CD14-positive monocyte (primary cell): ENCODE results near the gene AKT1S1. TPM values are rescaled to one million over a fixed set of nuclear protein-coding genes. Genes with fewer than 3 reads are reported as not detected.
A peak's percentile ranks its signal among the peaks of the same experiment; 100 is the strongest.

ENCODE experiments used
- DNase-seq, 3 donors: peaks; one replicate each; pipeline ENCODE4 v3.0.0-alpha.2; 2011 to 2022
- H2AFZ ChIP-seq: 2 replicates; pipeline ENCODE4 v1.6.0; 2012; ENCODE audit warnings: mild to moderate bottlenecking, low read depth, low read length, inconsistent platforms; ENCODE audit not compliant: insufficient read depth, poor library complexity, severe bottlenecking
- H3K27ac ChIP-seq, 2 donors: 1 replicate in 1 of 2; 2 replicates in 1 of 2; pipeline ENCODE4 v1.5.1; 2012 to 2013; ENCODE audit warnings: low read length in 2 of 2, control low read depth in 1 of 2, inconsistent platforms in 1 of 2, low read depth in 1 of 2, mild to moderate bottlenecking in 1 of 2
- H3K27me3 ChIP-seq, 2 donors: one replicate each; pipeline versions ENCODE4 v1.6.0 to v1.6.1; 2011 to 2013; ENCODE audit warnings: low read length in 2 of 2; ENCODE audit not compliant: control insufficient read depth in 2 of 2, insufficient read depth in 2 of 2
- H3K36me3 ChIP-seq, 2 donors: replicated peaks in 1 of 2; 1 replicate in 1 of 2; 2 replicates in 1 of 2; pipeline versions ENCODE4 v1.5.1 to v1.6.1; 2012 to 2013; ENCODE audit warnings: low read length in 2 of 2, control low read depth in 1 of 2, inconsistent platforms in 1 of 2, mild to moderate bottlenecking in 1 of 2; ENCODE audit not compliant: insufficient read depth in 2 of 2, control insufficient read depth in 1 of 2
- H3K4me1 ChIP-seq, 2 donors: 1 replicate in 1 of 2; 2 replicates in 1 of 2; pipeline versions ENCODE4 v1.5.1 to v1.6.1; 2012 to 2013; ENCODE audit warnings: low read length in 2 of 2, control low read depth in 1 of 2, inconsistent platforms in 1 of 2, mild to moderate bottlenecking in 1 of 2, moderate library complexity in 1 of 2; ENCODE audit not compliant: insufficient read depth in 2 of 2, control insufficient read depth in 1 of 2
- H3K4me2 ChIP-seq: replicated peaks from 2 replicates; pipeline ENCODE3; 2012; ENCODE audit warnings: low read length, moderate library complexity, mild to moderate bottlenecking; ENCODE audit not compliant: poor library complexity, severe bottlenecking; ENCODE audit errors: extremely low read depth
- H3K4me3 ChIP-seq, 3 experiments: fragments of 200-600 bp in 1 of 3; sonication (generic) in 1 of 3; replicated peaks in 1 of 3; 1 replicate in 2 of 3; 2 replicates in 1 of 3; pipeline ENCODE4 v1.5.1; 2011 to 2013; ENCODE audit warnings: low read length in 3 of 3, mild to moderate bottlenecking in 3 of 3, control low read depth in 2 of 3, low read depth in 2 of 3, inconsistent platforms in 1 of 3, moderate library complexity in 1 of 3
- H3K79me2 ChIP-seq: 2 replicates; pipeline ENCODE4 v1.6.0; 2012; ENCODE audit warnings: mild to moderate bottlenecking, control low read depth, inconsistent platforms, low read length, moderate library complexity; ENCODE audit not compliant: insufficient read depth
- H3K9ac ChIP-seq: 2 replicates; pipeline ENCODE4 v1.6.0; 2017; ENCODE audit warnings: low read length, mild to moderate bottlenecking; ENCODE audit not compliant: insufficient read depth, poor library complexity, severe bottlenecking
- H3K9me3 ChIP-seq, 2 donors: replicated peaks in 1 of 2; 1 replicate in 1 of 2; 2 replicates in 1 of 2; pipeline versions ENCODE4 v1.5.1 to v1.6.1; 2012 to 2013; ENCODE audit warnings: low read length in 2 of 2, control low read depth in 1 of 2; ENCODE audit not compliant: control insufficient read depth in 1 of 2, insufficient read depth in 1 of 2
- H4K20me1 ChIP-seq: 2 replicates; pipeline ENCODE4 v1.6.0; 2012; ENCODE audit warnings: mild to moderate bottlenecking, low read length, control low read depth, moderate library complexity; ENCODE audit not compliant: insufficient read depth
- H3K27ac Mint-ChIP-seq, 7 donors: one replicate each; pipeline ENCODE4 v1.8.0; 2020; ENCODE audit warnings: mild to moderate bottlenecking in 7 of 7, mixed read lengths in 7 of 7, moderate library complexity in 6 of 7, inconsistent platforms in 2 of 7
- H3K27me3 Mint-ChIP-seq, 3 donors: one replicate each; pipeline ENCODE4 v1.8.0; 2021 to 2022; ENCODE audit warnings: low read depth in 3 of 3, mild to moderate bottlenecking in 3 of 3, mixed read lengths in 3 of 3, moderate library complexity in 3 of 3, inconsistent platforms in 1 of 3
- H3K36me3 Mint-ChIP-seq, 2 donors: one replicate each; pipeline ENCODE4 v1.8.0; 2020; ENCODE audit warnings: mixed read lengths in 2 of 2, inconsistent platforms in 1 of 2, mild to moderate bottlenecking in 1 of 2
- H3K4me1 Mint-ChIP-seq: one replicate; pipeline ENCODE4 v1.8.0; 2020; ENCODE audit warnings: mild to moderate bottlenecking, mixed read lengths
- H3K4me3 Mint-ChIP-seq, 2 donors: one replicate each; pipeline ENCODE4 v1.8.0; 2020; ENCODE audit warnings: mild to moderate bottlenecking in 2 of 2, mixed read lengths in 2 of 2, moderate library complexity in 1 of 2
- H3K9me3 Mint-ChIP-seq, 7 donors: one replicate each; pipeline ENCODE4 v1.8.0; 2020 to 2022; ENCODE audit warnings: mixed read lengths in 7 of 7, mild to moderate bottlenecking in 6 of 7, moderate library complexity in 6 of 7, inconsistent platforms in 2 of 7
- WGBS: methylation state at CpG from one replicate; pipeline ENCODE4 v1.1.5; 2013; ENCODE audit warnings: missing lambda C conversion rate; ENCODE audit not compliant: insufficient coverage; 5-methylcytosine and 5-hydroxymethylcytosine counted together
- intact Hi-C, 2 donors: fragments of 100-400 bp; cut with micrococcal nuclease; formaldehyde crosslinking; loops; one replicate each; pipeline versions ENCODE4 v1.15.0 to v1.15.1; 2023
- polyA plus RNA-seq, 3 donors: library from polyadenylated mRNA; depleted of rRNA in 1 of 3; unstranded in 2 of 3; stranded (reverse) in 1 of 3; fragments of 300-500 nt in 2 of 3; fragments of >200 nt in 1 of 3; fragmentation: Illumina TruSeq in 2 of 3; gene quantifications; 1 replicate in 2 of 3; 2 replicates in 1 of 3; pipeline ENCODE4 v1.2.3, GENCODE V29; 2012 to 2021
- TF ChIP-seq, protein P1 (sequence below): fragments of 200-600 bp; IDR thresholded peaks from one replicate; pipeline ENCODE4 v1.8.0; 2022; ENCODE audit warnings: antibody characterized with exemption, mild to moderate bottlenecking

The AKT1S1 gene
- polyA plus RNA-seq, 3 donors = 5.4 to 18.2 (median 6.6) TPM

DNA sequence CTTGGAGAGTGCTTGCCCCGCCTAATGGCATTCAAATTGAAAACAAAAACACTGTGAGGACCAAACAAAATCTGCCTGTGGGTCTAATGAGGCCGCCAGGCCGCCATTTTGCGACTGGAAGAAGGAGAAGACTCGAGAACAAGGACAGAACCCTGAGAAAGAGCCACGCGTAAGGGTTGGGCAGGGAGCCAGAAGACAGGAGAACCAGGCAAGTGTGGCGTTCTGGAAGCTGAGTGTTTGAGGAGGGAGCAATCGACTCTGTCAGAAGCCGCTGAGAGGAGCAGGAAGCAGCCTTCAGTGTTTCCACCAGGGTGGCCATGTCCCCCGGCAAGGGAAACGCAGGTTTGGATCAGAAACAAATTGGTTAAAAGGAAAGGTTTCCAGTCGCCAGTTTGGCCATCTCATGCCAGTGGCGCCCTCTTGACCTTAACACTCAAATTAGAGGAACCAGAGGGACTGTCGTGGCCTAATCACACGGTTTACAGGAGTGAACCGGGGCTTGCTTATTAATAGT, 36.4 kb downstream of the AKT1S1 start:
- peaks cover 17 to 22% of the 10 kb centered on the region in 2 donors for H3K4me1 ChIP-seq
- 93% methylated on average over 12 of the region's 17 CpGs for WGBS
- peaks cover 44 to 52% of the 10 kb centered on the region in 2 donors for H3K36me3 ChIP-seq
- no peaks in the 10 kb centered on the region for H3K27me3 ChIP-seq
- Mint-ChIP-seq H3K9me3 (peaks cover 0 to 3% (median 0%) of the 10 kb centered on the region in 7 donors), H3K4me3 (no peak overlapping the region), H3K27ac (peak overlapping the region in 1 of 7 donors; percentile 58), H3K27me3 (no peaks in the 10 kb centered on the region), H3K36me3 (peaks cover 39 to 48% of the 10 kb centered on the region in 2 donors), H3K4me1 (peaks cover 18% of the 10 kb centered on the region)
- H3K9ac ChIP-seq = no peak overlapping the region
- TF ChIP-seq, protein P1, sequence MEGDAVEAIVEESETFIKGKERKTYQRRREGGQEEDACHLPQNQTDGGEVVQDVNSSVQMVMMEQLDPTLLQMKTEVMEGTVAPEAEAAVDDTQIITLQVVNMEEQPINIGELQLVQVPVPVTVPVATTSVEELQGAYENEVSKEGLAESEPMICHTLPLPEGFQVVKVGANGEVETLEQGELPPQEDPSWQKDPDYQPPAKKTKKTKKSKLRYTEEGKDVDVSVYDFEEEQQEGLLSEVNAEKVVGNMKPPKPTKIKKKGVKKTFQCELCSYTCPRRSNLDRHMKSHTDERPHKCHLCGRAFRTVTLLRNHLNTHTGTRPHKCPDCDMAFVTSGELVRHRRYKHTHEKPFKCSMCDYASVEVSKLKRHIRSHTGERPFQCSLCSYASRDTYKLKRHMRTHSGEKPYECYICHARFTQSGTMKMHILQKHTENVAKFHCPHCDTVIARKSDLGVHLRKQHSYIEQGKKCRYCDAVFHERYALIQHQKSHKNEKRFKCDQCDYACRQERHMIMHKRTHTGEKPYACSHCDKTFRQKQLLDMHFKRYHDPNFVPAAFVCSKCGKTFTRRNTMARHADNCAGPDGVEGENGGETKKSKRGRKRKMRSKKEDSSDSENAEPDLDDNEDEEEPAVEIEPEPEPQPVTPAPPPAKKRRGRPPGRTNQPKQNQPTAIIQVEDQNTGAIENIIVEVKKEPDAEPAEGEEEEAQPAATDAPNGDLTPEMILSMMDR = no peak
- intact Hi-C loops = no loop called here
- no peak for DNase-seq
- no peaks in the 10 kb centered on the region for H4K20me1 ChIP-seq
- H3K4me2 ChIP-seq = no peak overlapping the region
- no peak overlapping the region for H3K27ac ChIP-seq
- H3K9me3 ChIP-seq = no peaks in the 10 kb centered on the region
- no peak overlapping the region for H3K4me3 ChIP-seq
- no peaks in the 10 kb centered on the region for H3K79me2 ChIP-seq
- H2AFZ ChIP-seq = no peak overlapping the region

DNA sequence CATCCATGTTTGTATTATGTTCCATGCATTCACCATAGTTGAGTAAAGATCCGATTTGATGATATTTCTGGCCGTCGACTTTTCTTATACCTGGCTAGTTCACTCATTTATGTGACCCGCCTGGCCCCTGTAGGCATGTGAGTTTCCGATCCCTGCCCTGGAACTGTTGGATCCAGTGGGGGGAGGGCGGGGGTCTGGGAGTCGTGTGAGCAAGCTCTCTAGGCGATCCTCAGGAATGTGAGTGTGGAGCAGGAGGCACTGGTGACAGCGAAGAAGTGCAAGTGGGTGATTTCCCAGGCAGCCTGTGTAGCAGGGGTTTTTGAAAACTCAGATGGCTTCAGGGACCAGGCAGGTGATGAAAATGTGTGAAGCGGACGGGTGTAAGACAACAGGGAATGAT, 36.8 kb downstream of the AKT1S1 start:
- no peak overlapping the region for H3K4me2 ChIP-seq
- H3K27me3 ChIP-seq = no peaks in the 10 kb centered on the region
- TF ChIP-seq, protein P1 = no peak
- Mint-ChIP-seq H3K9me3 (peaks cover 0 to 3% (median 0%) of the 10 kb centered on the region in 7 donors), H3K4me1 (peaks cover 18% of the 10 kb centered on the region), H3K4me3 (no peak overlapping the region), H3K27me3 (no peaks in the 10 kb centered on the region), H3K36me3 (peaks cover 41 to 50% of the 10 kb centered on the region in 2 donors), H3K27ac (no peak overlapping the region)
- H3K9ac ChIP-seq = no peak overlapping the region
- H3K4me1 ChIP-seq = peaks cover 16 to 21% of the 10 kb centered on the region in 2 donors
- H3K9me3 ChIP-seq = no peaks in the 10 kb centered on the region
- 96% methylated on average over 9 of the region's 11 CpGs for WGBS
- H3K4me3 ChIP-seq = no peak overlapping the region
- H3K79me2 ChIP-seq = no peaks in the 10 kb centered on the region
- H3K27ac ChIP-seq = no peak overlapping the region
- H2AFZ ChIP-seq = no peak overlapping the region
- H4K20me1 ChIP-seq = no peaks in the 10 kb centered on the region
- DNase-seq = no peak
- intact Hi-C loops = no loop called here
- peaks cover 49 to 57% of the 10 kb centered on the region in 2 donors for H3K36me3 ChIP-seq
